ENCODE data around the gene RNASEH1. TPM values are rescaled to one million over a fixed set of nuclear protein-coding genes. Genes with fewer than 3 reads are reported as not detected.
"Not testable (repeated sequence)": the region's sequence is repeated elsewhere in the genome, so short reads cannot be mapped to it uniquely, and the experiment has no call there.

The RNASEH1 gene
- total RNA-seq, 1 donor from 2014 or later = 20.9 TPM

GRCh38 chr2:3595404-3595803 lies 37.3 kb upstream of the RNASEH1 start:
- intact Hi-C loops (cut with DNase I) = loop anchor here (2.0 kb wide), 1 partner anchor 31 kb away; no protein-coding TSS in a partner anchor
- no peak for DNase-seq (ENCODE audit: missing footprints)
- no peak for ATAC-seq

- DNase-seq (ENCODE audit: missing footprints) (peak; percentile 85), ATAC-seq (peak; percentile 88)
- intact Hi-C loops (cut with DNase I) = loop anchor here (2.0 kb wide), 1 partner anchor 32 kb away; no protein-coding TSS in a partner anchor
Observed at GRCh38 chr2:3594493-3595281, 36.6 kb upstream of the RNASEH1 start, which contains the start of gene COLEC11. Gene COLEC11 (plus strand): TSS chr2:3595112. CDS start chr2:3604341, 9,229 bp downstream.

DNA sequence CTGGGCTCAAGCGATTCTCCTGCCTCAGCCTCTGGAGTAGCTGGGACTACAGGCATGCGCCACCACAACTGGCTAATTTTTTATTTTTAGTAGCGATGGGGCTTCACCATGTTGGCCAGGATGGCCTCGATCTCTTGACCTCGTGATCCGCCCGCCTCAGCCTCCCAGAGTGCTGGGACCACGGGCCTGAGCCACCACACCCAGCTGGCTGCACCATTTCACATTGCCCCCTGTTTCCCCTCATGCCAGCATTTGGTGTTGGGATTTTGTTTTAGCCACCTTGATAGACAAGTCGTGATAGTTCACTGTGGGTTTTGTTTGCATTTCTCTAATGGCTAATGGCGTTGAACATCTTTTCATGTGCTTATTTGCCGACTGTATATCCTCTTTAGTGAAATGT lies 31.0 kb upstream of the RNASEH1 start:
- ATAC-seq (no peak), DNase-seq (ENCODE audit: missing footprints) (no peak)
- intact Hi-C loops (cut with DNase I) = loop anchor here (5.0 kb wide), 1 partner anchor 63 kb away; no protein-coding TSS in a partner anchor

DNA sequence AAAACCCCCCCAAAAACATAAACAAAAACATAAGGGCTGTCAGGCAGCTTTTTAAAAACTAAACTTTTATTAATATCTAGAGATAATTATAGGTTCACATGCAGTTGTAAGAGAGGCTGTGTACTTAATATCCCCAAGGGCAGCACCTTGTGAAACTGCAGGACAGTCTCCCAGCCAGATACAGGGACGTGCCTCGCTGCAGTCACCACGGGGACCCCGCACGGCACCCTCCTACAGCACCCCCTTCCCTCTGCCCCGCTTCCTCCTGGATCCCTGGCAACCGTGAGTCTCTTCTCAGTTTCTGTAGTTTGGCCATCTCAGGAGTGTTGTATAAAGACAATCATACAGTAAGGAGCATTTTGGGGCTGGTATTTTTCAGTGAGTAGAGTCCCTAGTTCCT lies 30.0 kb upstream of the RNASEH1 start:
- ATAC-seq = no peak
- intact Hi-C loops (cut with DNase I) = loop anchor here (5.0 kb wide), 1 partner anchor 64 kb away; no protein-coding TSS in a partner anchor
- no peak for DNase-seq (ENCODE audit: missing footprints)

- intact Hi-C loops (cut with DNase I) = loop anchor here (5.0 kb wide), 1 partner anchor 65 kb away; no protein-coding TSS in a partner anchor
- DNase-seq (ENCODE audit: missing footprints) = no peak
- no peak for ATAC-seq
Observed at GRCh38 chr2:3587432-3587831, 29.3 kb upstream of the RNASEH1 start.

DNA sequence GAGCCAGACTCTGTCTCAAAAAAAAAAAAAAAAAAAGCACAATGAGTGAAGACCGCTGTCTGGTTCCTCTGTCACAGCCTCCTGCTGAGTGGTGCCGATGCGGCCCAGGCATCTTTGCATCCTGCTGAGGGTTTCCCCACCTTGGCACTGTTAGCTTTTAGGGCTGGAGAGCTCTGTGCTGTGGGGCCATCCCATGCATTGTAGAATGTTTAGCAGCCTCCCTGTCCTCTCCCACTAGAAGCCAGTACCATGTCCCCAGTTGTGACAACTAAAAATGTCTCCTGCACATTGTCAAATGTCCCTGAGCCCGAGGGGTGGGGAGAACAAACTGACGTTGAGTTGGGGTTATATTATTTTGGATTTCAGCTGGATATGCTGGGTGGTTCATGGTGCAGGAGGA lies 28.9 kb upstream of the RNASEH1 start:
- ATAC-seq = no peak
- intact Hi-C loops (cut with DNase I) = loop anchor here (5.0 kb wide), 1 partner anchor 65 kb away; no protein-coding TSS in a partner anchor

GRCh38 chr2:3586220-3586619 lies 28.1 kb upstream of the RNASEH1 start:
- intact Hi-C loops (cut with DNase I) = loop anchor here (5.0 kb wide), 1 partner anchor 66 kb away; no protein-coding TSS in a partner anchor
- ATAC-seq = no peak
- DNase-seq (ENCODE audit: missing footprints) = no peak

More for the DNA sequence above, 28.9 kb upstream of the RNASEH1 start:
- no peak for DNase-seq (ENCODE audit: missing footprints)

DNA sequence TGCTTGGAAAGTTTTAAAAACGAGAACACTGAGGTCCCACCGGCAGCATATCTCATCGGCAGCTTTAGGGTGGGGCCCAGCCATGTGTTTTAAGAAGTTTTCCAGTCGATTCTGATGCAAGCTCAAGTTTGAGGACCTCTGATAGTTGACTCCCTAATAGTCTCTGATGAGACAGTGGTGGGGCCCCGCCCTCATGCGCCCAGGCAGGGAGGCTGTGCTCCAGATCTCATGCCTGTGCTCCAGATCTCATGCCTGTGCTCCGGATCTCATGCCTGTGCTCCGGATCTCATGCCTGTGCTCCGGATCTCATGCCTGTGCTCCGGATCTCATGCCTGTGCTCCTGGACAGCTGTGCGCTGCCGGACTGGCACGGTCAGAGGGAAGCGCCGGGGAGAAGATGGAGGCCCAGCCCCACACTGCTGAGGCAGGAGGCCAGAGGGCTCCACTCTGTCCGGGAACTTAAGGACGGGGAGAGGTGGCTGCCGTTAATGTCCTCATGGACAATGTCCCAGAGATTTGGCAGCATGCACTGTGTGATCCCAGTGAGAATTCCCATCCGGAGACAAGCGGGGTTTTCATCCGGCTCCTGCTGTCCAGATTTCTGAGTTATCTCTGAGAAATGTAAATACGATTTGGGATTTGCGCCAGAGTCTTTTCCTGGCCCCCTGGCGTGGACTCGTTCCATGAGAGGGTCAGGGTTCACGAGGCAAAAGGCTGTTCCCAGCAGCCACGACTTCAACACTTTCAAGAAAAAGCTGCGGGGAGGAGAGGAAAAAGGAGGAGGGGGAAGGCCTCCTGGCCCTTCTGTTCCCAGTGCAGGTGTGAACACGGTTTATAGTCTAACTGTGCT lies 27.4 kb upstream of the RNASEH1 start:
- ATAC-seq (peak; percentile 90), DNase-seq (ENCODE audit: missing footprints) (peak; percentile 80)
- intact Hi-C loops (cut with DNase I) = loop anchor here (5.0 kb wide), 1 partner anchor 67 kb away; no protein-coding TSS in a partner anchor

DNA sequence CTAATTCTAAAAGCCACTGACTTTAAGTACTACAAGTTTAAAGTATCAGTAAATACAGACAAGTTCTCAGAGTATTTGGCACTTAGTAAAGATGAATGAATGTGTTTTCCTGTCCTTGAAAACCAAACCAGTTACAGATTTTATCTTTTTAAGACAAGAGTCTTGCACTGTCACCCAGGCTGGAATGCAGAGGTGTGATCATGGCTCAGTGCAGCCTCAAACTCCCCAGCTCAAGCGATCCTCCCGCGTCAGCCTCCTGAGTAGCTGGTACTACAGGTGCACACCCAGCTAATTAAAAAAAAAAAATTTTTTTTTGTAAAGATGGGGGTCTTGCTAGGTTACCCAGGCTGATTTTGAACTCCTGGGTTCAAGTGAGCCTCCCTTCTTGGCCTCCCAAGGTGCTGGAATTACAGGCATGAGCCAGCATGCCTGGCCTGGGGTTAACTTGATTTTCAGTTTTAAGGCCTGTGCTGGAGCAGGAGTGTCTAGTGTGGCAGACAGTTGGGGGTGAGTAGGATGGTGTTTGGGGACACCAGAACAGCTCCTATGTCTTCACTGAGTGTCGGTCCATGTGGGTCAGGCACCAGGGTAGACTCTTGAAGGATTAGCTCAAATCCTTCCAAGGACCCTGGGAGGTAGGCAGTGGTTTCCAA lies 26.6 kb upstream of the RNASEH1 start:
- intact Hi-C loops (cut with DNase I) = loop anchor here (5.0 kb wide), 1 partner anchor 68 kb away; no protein-coding TSS in a partner anchor
- DNase-seq (ENCODE audit: missing footprints) = no peak
- no peak for ATAC-seq

- ATAC-seq (no peak), DNase-seq (ENCODE audit: missing footprints) (no peak)
- intact Hi-C loops (cut with DNase I) = no loop called here
Observed at GRCh38 chr2:3584076-3584475, 25.9 kb upstream of the RNASEH1 start.

DNA sequence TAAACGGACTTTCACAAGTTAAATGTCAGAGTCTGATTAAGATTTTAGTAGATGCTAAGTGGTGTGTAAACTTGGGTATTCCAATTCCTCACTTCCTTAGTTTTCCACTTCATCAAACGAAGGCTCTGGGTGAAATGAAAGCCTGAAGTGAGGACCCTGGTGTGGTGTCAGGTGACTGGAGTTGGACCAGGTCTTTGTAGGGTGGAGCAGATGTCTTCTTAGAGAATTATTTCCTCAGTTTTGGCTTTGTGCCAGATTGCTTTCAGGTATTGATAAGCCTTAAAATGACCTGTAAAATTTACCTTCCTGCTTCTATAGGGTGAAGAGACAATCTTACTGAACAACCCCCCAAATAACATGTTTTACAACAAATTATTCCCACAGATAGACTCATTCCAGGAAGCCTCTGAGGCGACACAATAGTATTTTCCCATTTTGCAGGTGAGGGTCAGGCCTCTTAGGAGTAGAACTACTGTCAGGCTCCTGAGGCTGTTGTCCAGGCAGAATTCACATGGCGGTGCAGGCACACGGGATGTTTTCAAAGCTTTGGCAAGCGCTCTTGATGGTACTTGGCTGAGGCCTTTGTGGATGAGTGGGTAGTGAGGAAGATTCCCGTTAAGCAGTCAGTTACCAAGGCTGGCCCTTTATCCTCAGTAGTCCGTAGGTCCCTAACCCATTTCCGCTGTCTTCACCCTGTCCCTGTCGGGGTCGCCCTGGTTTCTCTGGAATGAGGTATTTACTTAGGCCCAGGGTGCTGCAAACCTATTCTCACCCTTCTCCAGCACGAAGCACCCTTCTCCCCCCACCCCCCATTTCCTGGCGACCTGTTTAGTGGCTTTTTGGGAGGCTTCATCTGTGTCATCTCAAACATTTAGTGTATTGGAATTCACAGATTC lies 23.5 kb upstream of the RNASEH1 start:
- intact Hi-C loops (cut with DNase I) = no loop called here
- no peak for DNase-seq (ENCODE audit: missing footprints)
- no peak for ATAC-seq

DNA sequence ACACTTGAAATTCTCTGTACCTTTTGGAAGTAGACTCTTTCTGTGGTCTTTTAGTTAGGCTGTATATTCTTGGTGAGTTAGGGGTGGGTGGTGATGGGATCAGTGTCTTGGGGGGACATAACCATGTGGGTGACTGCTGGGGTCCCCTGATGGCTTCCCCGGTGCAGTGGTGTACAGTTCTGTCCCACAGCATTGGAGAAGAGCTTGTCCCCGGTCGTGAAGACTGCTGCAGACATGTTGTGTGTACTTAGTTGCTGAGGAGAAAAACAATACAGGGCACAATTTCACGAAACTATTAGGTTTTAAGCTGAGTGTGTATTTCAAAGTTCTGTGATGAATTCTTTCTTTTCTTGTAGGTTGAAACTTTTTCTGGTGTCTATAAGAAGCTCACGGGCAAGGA lies 22.3 kb upstream of the RNASEH1 start:
- no peak for DNase-seq (ENCODE audit: missing footprints)
- intact Hi-C loops (cut with DNase I) = no loop called here
- ATAC-seq = no peak

- DNase-seq (ENCODE audit: missing footprints) (no peak), ATAC-seq (no peak)
- intact Hi-C loops (cut with DNase I) = no loop called here
Observed at GRCh38 chr2:3578987-3579386, 20.9 kb upstream of the RNASEH1 start.

GRCh38 chr2:3576263-3576630 lies 18.1 kb upstream of the RNASEH1 start:
- ATAC-seq; intact Hi-C loops (cut with DNase I); DNase-seq (ENCODE audit: missing footprints): not testable (repeated sequence)

DNA sequence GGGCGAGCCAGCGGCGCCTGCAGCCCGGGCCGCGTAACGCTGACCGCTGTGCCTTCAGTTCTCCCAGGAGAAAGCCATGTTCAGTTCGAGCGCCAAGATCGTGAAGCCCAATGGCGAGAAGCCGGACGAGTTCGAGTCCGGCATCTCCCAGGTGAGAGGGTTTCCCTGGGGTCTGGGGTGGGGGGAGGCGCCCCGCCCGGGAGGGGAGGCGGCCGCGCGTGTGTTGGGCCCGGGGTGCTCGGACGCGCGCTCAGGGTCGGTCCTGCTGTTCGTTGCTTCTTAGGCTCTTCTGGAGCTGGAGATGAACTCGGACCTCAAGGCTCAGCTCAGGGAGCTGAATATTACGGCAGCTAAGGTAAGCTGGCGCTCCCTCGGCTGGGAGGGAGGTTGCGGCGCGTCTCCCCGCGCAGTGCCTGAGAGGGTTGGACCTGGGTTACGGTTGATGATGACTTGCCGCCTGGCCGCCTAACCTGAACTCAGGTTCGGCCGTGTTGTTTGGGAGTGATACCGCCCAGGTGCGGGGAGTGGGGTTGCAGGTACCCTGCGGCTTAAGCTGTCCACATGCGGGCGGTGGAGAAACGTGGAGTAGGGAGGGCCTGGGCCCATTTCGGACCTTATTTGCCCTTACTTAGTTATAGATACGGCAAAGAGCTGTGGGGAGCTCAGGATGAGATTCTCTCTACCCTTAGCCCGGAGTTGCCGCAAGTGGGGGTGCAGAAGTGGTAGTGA lies 17.6 kb upstream of the RNASEH1 start:
- DNase-seq (ENCODE audit: missing footprints) (no peak), ATAC-seq (peak; percentile 18)
- intact Hi-C loops (cut with DNase I) = loop anchor here (1.0 kb wide), 1 partner anchor 56 kb away; the partner anchor contains the start of gene ADI1

DNA sequence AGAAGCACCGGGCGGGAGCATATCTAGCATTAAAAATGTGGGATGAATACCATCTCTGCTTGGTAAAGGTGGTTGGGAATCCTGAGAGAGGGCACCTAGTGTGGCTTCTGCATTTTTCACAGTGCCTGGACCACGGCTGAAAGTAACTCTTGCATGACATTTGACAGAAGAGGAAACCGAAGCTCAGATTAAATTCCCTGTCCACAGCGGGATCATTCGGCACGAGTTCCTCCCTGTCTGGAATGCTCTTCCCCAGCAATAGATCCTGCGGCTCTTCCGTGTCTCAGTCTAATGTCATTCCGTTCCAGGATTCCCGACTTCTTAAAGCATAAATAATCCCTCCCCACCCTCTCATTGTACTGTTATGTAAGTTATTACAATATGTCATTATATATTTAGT lies 16.0 kb upstream of the RNASEH1 start:
- no peak for ATAC-seq
- intact Hi-C loops (cut with DNase I) = loop anchor here (1.0 kb wide), 1 partner anchor 16 kb away; the partner anchor contains the start of gene RNASEH1
- no peak for DNase-seq (ENCODE audit: missing footprints)

DNA sequence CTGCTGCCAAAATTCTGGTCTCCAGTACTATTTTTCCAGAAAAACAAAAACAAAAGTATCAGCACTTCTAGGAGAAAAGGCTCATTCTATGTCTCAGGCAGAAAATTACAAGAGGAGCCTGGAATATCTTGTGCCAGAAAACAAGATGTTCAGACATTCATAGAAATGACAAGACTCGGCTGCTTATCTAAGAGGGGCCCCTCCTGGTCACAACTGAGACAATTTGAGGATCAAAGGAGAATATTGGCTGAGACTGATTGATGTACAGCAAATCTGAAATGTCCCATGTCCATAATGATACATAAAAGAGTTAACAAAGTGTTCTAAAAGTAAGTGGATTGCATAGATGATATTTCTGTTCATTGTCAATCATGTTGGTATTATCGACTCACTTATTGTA lies 14.5 kb upstream of the RNASEH1 start:
- DNase-seq (ENCODE audit: missing footprints) (no peak), ATAC-seq (no peak)
- intact Hi-C loops (cut with DNase I) = no loop called here

Measured in Right ventricle myocardium inferior (tissue), 1 donor.